ENCODE measurements around the gene ELK3.

The ELK3 gene

DNA sequence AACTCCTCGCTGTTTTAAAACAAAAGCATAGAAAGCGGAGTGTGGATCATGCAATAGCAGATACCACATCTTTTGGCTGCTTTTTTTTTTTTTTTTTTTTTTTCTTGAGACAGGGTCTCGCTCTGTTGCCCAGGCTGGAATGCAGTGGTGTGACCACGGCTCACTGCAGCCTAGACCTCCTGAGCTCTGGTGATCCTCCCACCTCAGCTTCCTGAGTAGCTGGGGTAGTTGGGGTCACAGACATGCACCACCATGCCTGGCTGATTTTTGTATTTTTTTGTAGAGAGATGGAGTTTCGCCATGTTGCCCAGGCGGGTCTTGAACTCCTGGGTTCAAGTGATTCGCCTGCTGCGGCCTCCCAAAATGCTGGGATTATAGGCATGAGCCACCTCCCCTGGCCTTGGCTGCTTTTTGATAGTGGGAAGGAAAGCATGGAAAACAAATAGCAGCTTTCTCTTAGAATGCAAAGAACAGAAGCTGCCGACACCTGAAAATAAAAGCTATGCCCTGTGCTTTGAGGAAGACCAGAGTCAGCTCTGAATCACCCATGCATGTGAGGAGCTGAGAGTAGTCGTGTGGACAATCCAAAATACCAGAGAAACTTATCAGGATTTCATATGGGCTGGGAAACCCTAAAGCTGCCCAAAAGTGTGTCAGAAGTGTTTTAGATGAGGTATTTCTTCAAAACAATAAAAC lies 3.6 kb upstream of the ELK3 start:
- DNase-seq: no peak

- no peak for DNase-seq
Observed at GRCh38 chr12:96192926-96193573, 1.1 kb upstream of the ELK3 start.

- no peak for DNase-seq
Observed at GRCh38 chr12:96194576-96194889, 358 bp downstream of the ELK3 start.

GRCh38 chr12:96194971-96195844 lies 1.0 kb downstream of the ELK3 start:
- DNase-seq: peak; percentile 82

DNA sequence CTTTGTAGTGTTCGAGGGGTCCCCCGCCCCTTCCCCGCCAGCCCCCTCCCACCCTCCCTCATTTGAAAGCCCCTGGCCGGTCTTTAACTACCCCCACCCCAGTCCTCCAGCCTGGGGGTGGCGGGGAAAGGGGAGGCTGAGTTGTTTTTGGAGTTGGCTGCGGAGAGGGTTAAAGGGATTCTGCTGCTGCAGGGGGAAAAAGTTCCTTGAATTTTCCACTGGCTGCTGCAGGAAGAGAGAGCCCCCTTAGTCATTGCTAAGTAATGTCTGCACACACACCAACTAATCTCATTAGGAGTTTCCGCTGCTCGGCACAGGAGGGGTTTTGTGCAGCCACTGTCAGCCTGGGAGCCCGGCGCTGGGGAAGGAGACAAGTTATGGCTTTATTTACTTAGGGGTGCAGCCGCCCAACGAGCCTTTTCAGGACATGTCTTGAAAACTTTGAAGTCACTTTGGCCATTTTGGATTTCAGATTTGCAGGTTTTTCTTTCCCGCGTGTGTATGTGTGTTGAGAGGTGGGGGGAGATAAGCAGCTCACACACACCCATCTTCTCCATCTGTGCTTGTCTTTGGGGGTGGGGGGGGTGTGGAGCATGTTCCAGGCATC lies 1.8 kb downstream of the ELK3 start:
- peak; percentile 53 for DNase-seq

DNA sequence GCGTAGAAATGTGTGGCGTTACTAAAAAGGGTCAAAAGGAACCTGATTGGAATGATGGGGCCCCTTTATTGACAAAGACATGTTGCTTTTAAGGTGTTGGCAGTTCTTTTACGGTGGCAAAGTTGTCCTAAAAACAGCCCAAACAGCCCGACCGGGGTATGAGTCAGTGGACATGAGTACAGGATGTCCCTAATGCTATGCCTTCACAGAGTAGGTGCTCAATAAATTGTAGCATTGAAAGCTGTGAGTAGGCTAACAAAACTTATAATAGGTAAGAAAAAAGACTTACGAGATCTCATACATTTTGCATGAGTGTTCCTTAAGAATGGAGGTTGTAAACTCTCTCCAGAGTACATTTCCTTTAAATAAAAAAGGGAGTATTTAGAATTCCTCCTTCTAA lies 2.6 kb downstream of the ELK3 start:
- DNase-seq: no peak

- no peak for DNase-seq
Observed at GRCh38 chr12:96197503-96198272, 3.5 kb downstream of the ELK3 start.

DNA sequence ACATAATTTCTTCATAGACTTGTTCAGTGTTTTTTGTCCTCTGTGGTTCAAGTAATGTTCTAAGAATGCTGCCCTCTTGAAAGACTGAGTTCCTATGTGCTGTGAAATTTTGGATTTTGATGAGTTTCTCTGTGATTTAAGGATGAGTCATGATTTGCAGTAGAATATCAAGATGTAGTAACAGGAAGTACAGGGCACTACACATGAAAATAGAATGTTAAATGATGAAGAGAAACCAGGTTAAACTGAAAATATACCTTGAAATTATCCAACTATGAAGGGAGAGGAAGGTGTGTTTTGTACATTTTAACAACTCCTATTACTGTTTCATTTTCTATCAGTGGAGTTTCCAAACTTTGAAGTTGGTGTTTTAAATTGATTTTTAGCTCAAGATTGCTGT lies 4.8 kb downstream of the ELK3 start:
- DNase-seq: no peak

DNA sequence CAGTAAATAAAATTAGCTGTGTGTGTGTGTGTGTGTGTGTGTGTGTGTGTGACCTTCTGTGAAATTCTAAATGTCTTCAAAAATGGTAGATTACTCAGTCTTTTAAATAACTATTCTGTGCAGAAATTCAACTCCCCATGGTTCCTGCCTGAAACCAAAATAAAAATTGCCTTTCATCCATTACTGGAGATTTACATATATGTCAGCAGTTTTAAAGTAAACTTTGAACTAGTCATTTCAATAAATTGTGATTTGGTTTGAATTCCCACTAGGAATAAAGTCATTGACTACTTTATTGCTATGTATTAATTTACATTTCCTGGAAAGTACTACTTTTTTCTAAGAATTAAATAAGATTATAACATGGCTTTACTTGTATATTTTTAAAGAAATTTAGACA lies 5.3 kb downstream of the ELK3 start:
- DNase-seq: no peak

DNA sequence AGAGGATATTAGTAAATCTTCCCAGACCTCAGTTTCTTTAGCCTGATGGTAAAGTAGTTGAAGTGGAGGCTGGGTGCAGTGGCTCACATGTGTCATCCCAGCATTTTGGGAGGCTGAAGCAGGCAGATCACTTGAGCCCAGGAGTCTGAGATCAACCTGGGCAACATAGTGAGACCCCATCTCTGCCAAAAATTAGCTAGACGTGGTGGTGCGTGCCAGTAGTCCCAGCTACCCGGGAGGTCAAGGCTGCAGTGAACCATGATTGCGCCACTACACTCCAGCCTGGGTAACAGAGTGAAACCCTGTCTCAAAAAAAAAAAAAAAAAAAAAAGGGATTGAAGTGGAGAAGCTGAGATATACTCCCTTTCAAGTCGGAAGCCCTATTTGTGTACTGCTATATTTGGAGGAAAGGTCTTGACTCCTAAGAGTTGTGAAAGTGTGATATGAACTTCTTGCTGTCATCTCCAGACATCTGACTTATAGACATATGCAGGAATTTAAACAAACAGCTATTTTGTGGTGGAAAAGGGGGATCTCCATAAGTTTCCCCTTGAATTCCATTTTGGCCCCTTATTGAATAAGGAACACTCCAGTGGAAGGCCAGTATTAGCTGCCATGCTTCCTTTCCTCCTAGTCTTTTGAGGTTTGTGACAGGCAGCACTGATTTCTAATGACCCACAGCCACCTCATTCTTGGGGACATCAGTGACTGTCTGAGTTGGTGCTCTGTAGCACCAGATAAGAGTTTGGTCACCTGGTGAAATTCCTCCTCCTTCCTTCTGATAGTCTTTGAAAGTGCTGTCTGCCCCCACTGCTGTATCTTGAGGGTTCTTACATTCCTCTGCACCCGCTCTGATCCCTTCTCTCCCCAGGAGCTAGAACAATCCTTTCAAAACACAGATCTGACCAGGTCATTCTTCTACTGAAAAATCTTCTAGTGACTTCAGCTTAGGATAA lies 7.4 kb downstream of the ELK3 start:
- DNase-seq: no peak

DNA sequence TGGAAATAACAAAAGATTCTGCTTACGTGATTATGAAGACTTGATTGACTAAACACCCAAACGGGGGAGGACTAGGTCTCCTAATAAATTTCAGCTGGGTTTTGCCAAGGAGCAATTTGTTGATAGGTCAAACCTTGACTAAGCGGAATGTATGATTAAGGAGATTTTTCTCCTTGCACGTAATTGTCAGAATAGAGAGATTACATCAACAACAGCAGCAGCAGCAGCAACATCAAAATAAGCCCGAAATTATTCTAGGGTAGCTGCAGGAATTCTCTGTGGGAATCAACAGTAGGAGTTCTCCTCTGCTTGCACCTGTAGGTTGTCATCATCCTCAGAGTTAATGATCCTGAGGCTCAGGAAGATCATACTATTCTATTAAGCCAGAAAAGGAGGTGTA lies 10.2 kb downstream of the ELK3 start:
- DNase-seq: no peak

- DNase-seq: no peak
Observed at GRCh38 chr12:96205908-96206307, 11.7 kb downstream of the ELK3 start.

- no peak for DNase-seq
Observed at GRCh38 chr12:96206936-96207662, 12.9 kb downstream of the ELK3 start.

GRCh38 chr12:96208346-96208745 lies 14.2 kb downstream of the ELK3 start:
- DNase-seq: no peak

- no peak for DNase-seq
Observed at GRCh38 chr12:96208801-96209549, 14.8 kb downstream of the ELK3 start.

DNA sequence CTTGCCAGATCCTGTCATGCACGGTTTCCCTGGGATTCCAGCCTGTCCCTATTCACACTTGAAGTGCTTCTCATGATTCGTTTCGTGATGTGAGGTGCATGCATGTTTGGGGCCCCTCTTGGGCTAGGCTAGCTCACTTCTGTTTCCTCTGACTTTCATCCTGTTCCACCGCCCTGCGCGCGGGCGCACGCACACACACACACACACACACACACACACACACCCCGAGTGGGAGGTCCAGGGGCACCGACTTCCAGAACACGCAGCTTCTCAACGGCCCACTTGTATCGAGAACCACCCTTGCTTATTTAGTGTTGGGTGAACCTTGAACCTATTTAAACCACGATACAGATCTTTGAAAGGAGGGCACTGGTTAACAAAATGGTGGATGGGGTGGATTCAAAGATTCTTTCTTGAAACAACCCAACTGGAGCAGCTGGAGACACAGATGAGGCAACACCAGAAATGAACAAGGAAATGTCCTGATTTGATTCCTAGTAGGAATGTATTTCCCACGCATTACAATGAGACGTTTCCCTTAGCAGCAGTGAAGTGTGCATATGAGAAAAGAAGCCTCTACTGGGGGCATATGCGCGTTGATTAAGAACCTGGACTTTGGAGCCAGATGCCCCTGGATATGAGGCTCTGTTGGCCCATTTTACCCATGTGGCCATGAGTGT lies 16.3 kb downstream of the ELK3 start:
- peak; percentile 45 for DNase-seq

- DNase-seq: peak; percentile 36
Observed at GRCh38 chr12:96211988-96212387, 17.8 kb downstream of the ELK3 start.

DNA sequence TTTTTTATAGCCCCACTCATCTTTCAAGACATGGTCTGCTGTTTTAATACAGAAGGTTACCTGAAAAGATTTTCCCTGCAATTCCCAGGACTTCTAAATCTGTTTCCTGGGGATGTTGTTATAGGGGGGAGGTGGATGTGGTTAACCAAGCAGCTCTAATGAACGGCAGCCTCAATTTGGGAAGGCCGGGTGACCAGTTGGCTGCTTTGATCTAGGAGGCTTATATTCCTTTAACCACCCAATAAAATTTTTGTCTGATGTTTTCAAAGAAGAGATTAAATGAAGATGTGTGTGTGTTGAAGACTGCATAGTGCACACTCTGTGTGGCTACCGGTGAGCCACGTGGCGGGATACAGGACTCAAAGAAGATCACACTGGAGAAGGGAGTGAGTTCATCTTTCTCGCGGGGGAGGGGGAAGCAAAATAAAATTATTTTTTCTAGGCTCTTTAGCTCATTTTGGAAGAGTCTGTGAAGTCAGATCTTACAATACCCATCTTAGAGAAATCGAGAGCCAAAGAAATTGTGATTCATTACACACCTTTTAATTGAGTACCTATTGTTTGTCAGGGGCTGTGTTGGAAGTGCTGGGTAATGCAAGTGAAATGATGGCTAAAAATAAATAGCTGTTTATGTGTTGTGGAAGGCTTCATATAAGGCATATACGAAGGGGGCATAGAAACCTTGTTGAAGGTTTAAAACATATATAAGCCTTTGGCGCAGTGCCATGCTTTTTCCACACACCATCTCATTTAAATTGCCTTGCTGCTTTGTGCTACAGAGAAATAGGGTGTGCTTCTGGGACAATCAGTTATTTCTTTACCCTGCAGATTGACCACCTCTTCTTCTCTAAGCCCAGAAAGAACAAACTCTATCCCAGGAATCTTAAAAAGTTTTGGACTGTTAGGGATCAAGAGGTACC lies 18.5 kb downstream of the ELK3 start:
- no peak for DNase-seq
